Type B pancreatic cell (in vitro differentiated cells): ENCODE measurements around the gene SLC2A4RG. TPM values are rescaled to one million over a fixed set of nuclear protein-coding genes. Genes with fewer than 3 reads are reported as not detected.

Experiments
- DNase-seq: peaks from one replicate; pipeline ENCODE4 v3.0.0; 2021; ENCODE audit warnings: mixed read lengths; ENCODE audit not compliant: unreplicated experiment; ENCODE audit errors: extremely low spot score
- H3K27ac Mint-ChIP-seq: 2 replicates; pipeline ENCODE4 v1.8.0; 2021; ENCODE audit warnings: mild to moderate bottlenecking, mixed read lengths
- H3K27me3 Mint-ChIP-seq: 2 replicates; pipeline ENCODE4 v1.8.0; 2021; ENCODE audit warnings: mixed read lengths
- H3K36me3 Mint-ChIP-seq: 2 replicates; pipeline ENCODE4 v1.8.0; 2021; ENCODE audit warnings: mixed read lengths
- H3K4me1 Mint-ChIP-seq: one replicate; pipeline ENCODE4 v1.8.0; 2021; ENCODE audit warnings: mixed read lengths; ENCODE audit not compliant: unreplicated experiment
- H3K4me3 Mint-ChIP-seq: 2 replicates; pipeline ENCODE4 v1.8.0; 2021; ENCODE audit warnings: mild to moderate bottlenecking, mixed read lengths
- H3K9me3 Mint-ChIP-seq: 2 replicates; pipeline ENCODE4 v1.8.0; 2021; ENCODE audit warnings: mixed read lengths
- CTCF ChIP-seq: fragments of 200-600 bp; sonication (generic); conservative IDR thresholded peaks from 2 replicates; pipeline ENCODE4 v1.5.0; 2021; ENCODE audit warnings: antibody characterized with exemption, mild to moderate bottlenecking
- total RNA-seq: library from RNA; stranded (reverse); gene quantifications from 2 replicates; pipeline ENCODE4 v1.2.1, GENCODE V29; 2021; ENCODE audit warnings: low replicate concordance

SLC2A4RG gene
- total RNA-seq, 1 donor from 2014 or later: 75.6 TPM

DNA sequence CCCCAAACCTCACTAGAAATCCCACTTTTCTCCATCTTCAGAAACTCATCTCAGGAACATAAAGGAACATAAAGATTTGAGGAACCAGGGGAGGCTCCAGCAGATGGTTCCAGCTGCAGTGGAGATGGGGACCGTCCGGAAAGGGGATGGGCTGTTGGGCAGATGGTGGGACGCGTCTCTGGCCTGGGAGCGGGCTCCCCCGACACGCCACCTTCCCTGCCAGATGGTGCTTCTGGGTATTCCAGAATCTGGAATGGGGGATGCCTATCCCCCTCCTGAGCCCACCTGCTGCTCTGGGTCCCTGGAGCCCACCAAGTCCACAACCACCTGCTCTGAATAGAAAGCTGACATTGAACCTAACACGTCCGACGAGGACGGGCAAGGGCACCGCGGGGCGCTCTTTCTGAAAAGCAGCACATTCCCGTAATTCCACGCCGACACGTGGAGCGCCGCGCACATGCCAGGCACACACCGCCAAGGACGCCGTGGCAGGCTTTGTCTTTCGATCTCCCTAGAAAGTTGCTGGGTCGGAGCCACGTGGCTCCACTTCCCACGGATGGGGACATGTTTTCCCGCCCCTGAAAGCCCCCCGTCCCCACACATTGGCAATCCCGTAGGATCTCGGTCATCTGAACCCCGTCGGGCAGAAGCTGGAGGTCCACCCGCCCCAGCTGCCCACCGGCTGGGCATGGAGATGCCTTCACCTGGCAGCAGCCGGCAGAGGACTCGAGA lies 27.3 kb downstream of the SLC2A4RG start:
- TF ChIP-seq CTCF: no peak
- H3K9me3 Mint-ChIP-seq: no peaks in the 10 kb centered on the region
- H3K36me3 Mint-ChIP-seq: peaks cover 5% of the 10 kb centered on the region
- no peaks in the 10 kb centered on the region for H3K4me1 Mint-ChIP-seq
- DNase-seq: no peak
- H3K4me3 Mint-ChIP-seq: no peak overlapping the region
- no peaks in the 10 kb centered on the region for H3K27me3 Mint-ChIP-seq
- no peak overlapping the region for H3K27ac Mint-ChIP-seq

GRCh38 chr20:63767456-63767855 lies 27.9 kb downstream of the SLC2A4RG start:
- Mint-ChIP-seq H3K27me3 (no peaks in the 10 kb centered on the region), H3K4me1 (no peaks in the 10 kb centered on the region), H3K27ac (no peak overlapping the region), H3K9me3 (no peaks in the 10 kb centered on the region), H3K36me3 (peaks cover 5% of the 10 kb centered on the region), H3K4me3 (no peak overlapping the region)
- DNase-seq: no peak
- no peak for TF ChIP-seq CTCF

- Mint-ChIP-seq H3K27me3 (no peaks in the 10 kb centered on the region), H3K9me3 (no peaks in the 10 kb centered on the region), H3K27ac (no peak overlapping the region), H3K4me1 (no peaks in the 10 kb centered on the region), H3K4me3 (no peak overlapping the region), H3K36me3 (peaks cover 5% of the 10 kb centered on the region)
- no peak for DNase-seq
- no peak for TF ChIP-seq CTCF
These were observed 28.3 kb downstream of the SLC2A4RG start for GRCh38 chr20:63767886-63768285.

DNA sequence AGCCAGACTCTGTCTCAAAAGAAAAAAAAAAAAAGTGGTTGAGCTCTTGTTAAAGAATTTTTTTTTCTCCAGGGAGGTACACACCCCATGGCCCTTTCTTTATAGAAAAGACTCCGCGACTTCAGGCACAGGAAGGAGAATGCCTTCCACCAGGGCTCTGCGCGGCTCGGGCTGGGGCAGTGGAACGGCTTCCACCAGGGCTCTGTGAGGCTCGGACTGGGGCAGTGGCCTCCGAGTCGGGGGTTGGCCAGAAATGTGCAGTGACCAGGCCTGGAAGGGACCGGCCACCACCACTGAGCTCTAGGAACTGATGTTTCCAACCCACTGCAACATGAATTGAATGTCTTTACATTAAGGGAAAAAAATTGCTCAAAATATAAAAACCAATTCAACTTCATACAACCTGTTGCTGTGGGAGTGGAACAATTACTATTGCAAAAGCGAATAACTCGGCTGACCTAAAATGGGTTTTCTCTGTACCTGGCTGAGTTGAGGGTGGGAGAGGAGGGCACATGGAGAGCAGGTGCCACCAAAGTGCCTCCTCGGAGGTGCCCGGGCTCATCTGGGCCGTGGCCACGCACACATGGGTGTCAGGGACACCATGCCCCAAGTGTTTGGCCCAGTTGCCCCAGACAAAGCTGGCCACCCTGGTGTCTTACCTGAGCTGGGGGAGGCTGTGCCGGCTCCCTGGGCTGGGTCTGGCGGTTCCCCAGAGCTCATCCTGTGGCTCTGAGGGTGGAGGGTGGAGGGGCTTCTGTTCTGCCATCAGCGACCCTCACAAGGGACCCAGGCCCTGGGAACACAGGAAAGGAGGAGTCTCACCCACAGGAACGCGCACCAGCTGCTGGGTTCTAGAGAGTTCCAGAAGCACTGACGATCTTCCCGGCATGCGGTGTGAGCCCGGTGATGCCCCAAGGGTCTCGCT lies 29.3 kb downstream of the SLC2A4RG start:
- H3K4me3 Mint-ChIP-seq: no peak overlapping the region
- TF ChIP-seq CTCF: no peak
- no peaks in the 10 kb centered on the region for H3K27me3 Mint-ChIP-seq
- no peak overlapping the region for H3K27ac Mint-ChIP-seq
- H3K9me3 Mint-ChIP-seq: no peaks in the 10 kb centered on the region
- H3K4me1 Mint-ChIP-seq: no peaks in the 10 kb centered on the region
- no peak for DNase-seq
- peaks cover 5% of the 10 kb centered on the region for H3K36me3 Mint-ChIP-seq

DNA sequence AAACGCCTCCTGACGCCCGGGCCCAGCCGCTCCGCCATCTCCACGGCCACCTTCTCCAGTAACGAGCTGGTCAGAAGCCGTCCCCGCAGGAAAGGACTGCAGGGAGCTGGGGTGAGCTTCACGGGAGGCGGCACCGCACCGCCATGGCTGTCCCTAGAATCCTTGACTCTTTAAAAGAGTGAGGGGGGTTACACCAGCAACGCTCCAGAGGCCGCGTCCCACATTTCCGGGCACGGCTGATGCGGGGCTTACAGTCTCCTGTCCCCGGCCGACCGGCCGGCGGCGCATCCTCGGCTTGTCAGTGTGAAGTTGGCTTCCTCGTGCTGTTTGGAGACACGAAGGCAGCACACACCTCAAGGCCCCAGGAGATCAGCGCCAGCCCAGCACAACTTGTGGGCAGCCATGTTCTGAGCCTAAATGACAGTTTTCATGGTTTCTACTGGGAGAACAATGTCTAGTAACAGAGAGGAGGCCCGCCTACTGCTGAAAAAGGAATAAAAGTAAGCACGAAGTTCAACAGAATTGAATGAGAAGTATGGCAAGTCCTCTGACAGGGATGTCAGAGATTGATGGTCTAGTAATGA lies 30.4 kb downstream of the SLC2A4RG start:
- Mint-ChIP-seq H3K27ac (no peak overlapping the region), H3K4me3 (no peak overlapping the region), H3K27me3 (no peaks in the 10 kb centered on the region), H3K36me3 (peaks cover 7% of the 10 kb centered on the region), H3K4me1 (peaks cover 2% of the 10 kb centered on the region), H3K9me3 (no peaks in the 10 kb centered on the region)
- no peak for DNase-seq
- no peak for TF ChIP-seq CTCF
